Epithelial cell of proximal tubule (primary cell): ENCODE data around the gene ABHD3. TPM values are rescaled to one million over a fixed set of nuclear protein-coding genes. Genes with fewer than 3 reads are reported as not detected.
A peak's percentile ranks its signal among the peaks of the same experiment; 100 is the strongest.
"Not testable (repeated sequence)": the region's sequence is repeated elsewhere in the genome, so short reads cannot be mapped to it uniquely, and the experiment has no call there.

Source experiments
- DNase-seq: peaks from one replicate; pipeline ENCODE4 v3.0.0-alpha.2; 2011; ENCODE audit warnings: low read depth
- H3K4me3 ChIP-seq: 2 replicates; pipeline ENCODE4 v1.5.1; 2011; ENCODE audit warnings: low read depth, mild to moderate bottlenecking, low read length
- CTCF ChIP-seq: conservative IDR thresholded peaks from 2 replicates; pipeline ENCODE4 v1.5.1; 2012; ENCODE audit warnings: low read depth, mild to moderate bottlenecking, low read length
- total RNA-seq: library from RNA; depleted of rRNA; stranded (reverse); fragments of >200 nt; gene quantifications from 2 replicates; pipeline ENCODE4 v1.2.3, GENCODE V29; 2015

Gene ABHD3
- total RNA-seq, 1 donor from 2014 or later: 14.9 TPM

GRCh38 chr18:21650311-21650710, 54.3 kb downstream of the ABHD3 start:
- no peak overlapping the region for H3K4me3 ChIP-seq
- DNase-seq: no peak
- TF ChIP-seq CTCF: no peak

GRCh38 chr18:21640375-21640774, 64.2 kb downstream of the ABHD3 start:
- not testable (repeated sequence) for H3K4me3 ChIP-seq, DNase-seq

- TF ChIP-seq CTCF: no peak
- no peak overlapping the region for H3K4me3 ChIP-seq
- DNase-seq: no peak
Observed at GRCh38 chr18:21638822-21639221, 65.8 kb downstream of the ABHD3 start.

GRCh38 chr18:21636769-21637168, 67.8 kb downstream of the ABHD3 start:
- no peak overlapping the region for H3K4me3 ChIP-seq
- no peak for TF ChIP-seq CTCF
- DNase-seq: no peak

DNA sequence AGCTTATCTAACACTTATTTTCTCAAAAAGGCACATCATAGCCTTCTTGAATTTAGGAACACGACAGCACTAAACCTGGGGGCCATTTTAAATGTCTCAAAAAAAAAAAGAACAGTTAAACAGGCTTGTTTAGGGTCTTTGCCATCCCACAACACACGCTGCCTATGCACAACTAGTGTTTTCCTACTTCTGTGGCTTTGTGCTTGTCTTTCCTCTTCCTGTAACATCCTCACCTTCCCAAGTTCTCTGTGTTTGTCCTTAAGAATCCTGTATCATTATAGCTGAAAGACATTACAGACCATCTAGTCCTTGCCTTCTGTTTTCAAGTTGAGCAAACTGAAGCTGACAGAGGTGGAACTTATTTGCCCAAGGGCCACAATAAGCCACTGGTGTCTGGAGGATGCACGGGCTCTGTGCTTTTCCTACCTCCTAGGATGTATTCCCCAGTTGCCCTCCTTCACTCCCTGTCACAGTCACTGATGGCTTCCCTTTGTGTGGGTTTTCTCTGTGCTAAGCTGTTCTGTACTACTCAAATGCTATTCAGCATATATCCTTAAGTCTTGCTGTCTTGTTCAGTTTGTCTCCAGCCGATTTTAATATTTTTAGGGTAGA, 69.9 kb downstream of the ABHD3 start:
- TF ChIP-seq CTCF: no peak
- no peak overlapping the region for H3K4me3 ChIP-seq
- no peak for DNase-seq

GRCh38 chr18:21632393-21632792, 72.2 kb downstream of the ABHD3 start:
- TF ChIP-seq CTCF: peak; percentile 31
- H3K4me3 ChIP-seq: no peak overlapping the region
- no peak for DNase-seq

DNA sequence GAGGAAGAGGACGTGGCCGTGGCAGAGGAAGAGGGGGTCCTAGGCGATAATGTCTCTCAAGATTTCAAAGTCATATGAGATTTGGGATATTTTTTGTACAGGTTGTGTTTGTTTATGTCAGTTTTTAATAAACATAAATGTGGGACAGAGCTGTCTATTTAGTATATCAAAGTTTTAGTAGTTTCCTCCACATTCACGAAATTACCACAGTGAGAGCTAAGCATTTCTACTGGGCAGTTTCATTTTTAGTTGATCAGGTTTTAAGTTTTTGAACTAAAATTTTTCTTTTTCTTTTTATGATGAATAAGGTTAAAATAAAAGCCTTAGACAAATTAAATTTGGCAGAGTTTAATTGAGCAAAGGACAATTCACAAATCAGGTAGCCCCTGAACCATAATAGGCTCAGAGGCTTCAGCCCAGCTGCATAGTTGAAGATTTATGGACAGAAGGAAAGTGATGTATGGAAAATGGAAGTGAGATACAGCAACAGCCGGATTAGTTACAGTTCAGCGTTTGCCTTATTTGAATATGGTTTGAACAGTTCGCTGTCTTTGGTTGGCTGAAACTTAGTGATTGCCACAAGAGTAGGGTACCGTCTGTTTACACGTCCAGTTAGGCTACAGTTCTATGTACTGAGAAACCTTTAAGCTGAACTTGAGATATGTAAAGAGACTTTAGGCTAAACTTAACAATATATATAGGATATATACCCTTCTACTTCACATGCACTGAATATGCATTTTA, 75.3 kb downstream of the ABHD3 start:
- no peak overlapping the region for H3K4me3 ChIP-seq
- no peak for TF ChIP-seq CTCF
- DNase-seq: no peak

DNA sequence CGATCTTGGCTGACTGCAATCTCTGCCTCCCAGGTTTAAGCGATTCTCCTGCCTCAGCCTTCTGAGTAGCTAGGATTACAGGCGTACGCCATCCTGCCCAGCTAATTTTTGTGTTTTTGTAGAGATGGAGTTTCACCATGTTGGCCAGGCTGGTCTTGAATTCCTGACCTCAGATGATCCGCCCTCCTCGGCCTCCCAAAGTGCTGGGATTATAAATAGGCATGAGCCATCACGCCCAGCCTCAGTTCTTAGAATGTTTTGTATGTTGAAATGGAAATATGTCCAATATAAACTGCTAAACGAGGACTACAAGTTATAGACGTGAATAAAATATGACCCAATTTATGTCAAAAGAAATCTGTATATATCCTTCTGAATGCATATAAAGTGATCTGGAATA, 82.9 kb downstream of the ABHD3 start:
- not testable (repeated sequence) for DNase-seq, H3K4me3 ChIP-seq
